ENCODE results near the gene ITFG2.
"Not testable (repeated sequence)": the region's sequence is repeated elsewhere in the genome, so short reads cannot be mapped to it uniquely, and the experiment has no call there.

- not testable (repeated sequence) for TF ChIP-seq CTCF (IDR thresholded peaks at IDR 0.05 in 2 of 3, conservative IDR thresholded peaks at IDR 0.05 in 1 of 3; ENCODE audit: borderline replicate concordance in 1 of 3, insufficient read depth in 1 of 3, low read depth in 2 of 3, low read length in 2 of 3); TCF7L2 (IDR thresholded peaks at IDR 0.05; ENCODE audit: borderline replicate concordance, extremely low read depth, insufficient read depth, insufficient read length)
Measured at GRCh38 chr12:2863402-2863801, 50.9 kb downstream of the ITFG2 start.

All from HCT116 (cell line).